HepG2 (cell line): ENCODE results near the gene CLIC3. TPM values are rescaled to one million over a fixed set of nuclear protein-coding genes. Genes with fewer than 3 reads are reported as not detected.

Source experiments
- ATAD3A ChIP-seq: sonication (generic); formaldehyde crosslinking; IDR thresholded peaks from 2 replicates; pipeline ENCODE4 v1.4.0; 2020; ENCODE audit warnings: missing genetic modification reagents
- BRF2 ChIP-seq: sonication (generic); formaldehyde crosslinking; IDR thresholded peaks from 2 replicates; pipeline ENCODE4 v1.8.1; 2022; ENCODE audit warnings: mild to moderate bottlenecking, missing genetic modification reagents
- GATAD1 ChIP-seq: IDR thresholded peaks from 2 replicates; pipeline ENCODE4 v1.6.1; 2016; ENCODE audit warnings: missing genetic modification reagents, missing compliant biosample characterization
- HBP1 ChIP-seq: IDR thresholded peaks from 2 replicates; pipeline ENCODE4 v1.6.1; 2016; ENCODE audit warnings: low read depth, control low read depth
- HHEX ChIP-seq: IDR thresholded peaks from 2 replicates; pipeline ENCODE4 v1.6.1; 2016; ENCODE audit warnings: control low read depth
- HIC2 ChIP-seq: sonication (generic); formaldehyde crosslinking; IDR thresholded peaks from 2 replicates; pipeline ENCODE4 v1.9.0; 2022; ENCODE audit warnings: low read depth, missing genetic modification reagents
- KAT7 ChIP-seq: IDR thresholded peaks from 2 replicates; pipeline ENCODE4 v1.6.1; 2018; ENCODE audit warnings: borderline replicate concordance, missing compliant biosample characterization
- MEIS2 ChIP-seq: sonication (generic); formaldehyde crosslinking; IDR thresholded peaks from 2 replicates; pipeline ENCODE4 v1.9.0; 2021; ENCODE audit warnings: mild to moderate bottlenecking, missing genetic modification reagents
- MXD1 ChIP-seq: sonication (generic); formaldehyde crosslinking; IDR thresholded peaks from 2 replicates; pipeline ENCODE4 v1.4.0; 2020; ENCODE audit warnings: mild to moderate bottlenecking, missing genetic modification reagents
- NR3C1 ChIP-seq: sonication (generic); formaldehyde crosslinking; IDR thresholded peaks from 2 replicates; pipeline ENCODE4 v1.4.0; 2020; ENCODE audit warnings: missing genetic modification reagents
- PHF21A ChIP-seq: sonication (generic); formaldehyde crosslinking; IDR thresholded peaks from 2 replicates; pipeline ENCODE4 v1.5.0; 2020; ENCODE audit warnings: mild to moderate bottlenecking, missing genetic modification reagents
- PITX1 ChIP-seq: sonication (generic); formaldehyde crosslinking; IDR thresholded peaks from 2 replicates; pipeline ENCODE4 v1.5.1; 2020; ENCODE audit warnings: mild to moderate bottlenecking, missing genetic modification reagents
- POGK ChIP-seq: sonication (generic); formaldehyde crosslinking; conservative IDR thresholded peaks from 2 replicates; pipeline ENCODE4 v1.8.0; 2022; ENCODE audit warnings: mild to moderate bottlenecking, moderate library complexity, missing genetic modification reagents
- RELA ChIP-seq: sonication (generic); formaldehyde crosslinking; IDR thresholded peaks from 2 replicates; pipeline ENCODE4 v1.4.0; 2020; ENCODE audit warnings: missing genetic modification reagents
- THAP11 ChIP-seq: IDR thresholded peaks from 2 replicates; pipeline ENCODE4 v1.6.1; 2016; ENCODE audit warnings: missing biosample characterization, missing genetic modification reagents
- THRA ChIP-seq: sonication (generic); formaldehyde crosslinking; IDR thresholded peaks from 2 replicates; pipeline ENCODE4 v1.4.0; 2020; ENCODE audit warnings: missing genetic modification reagents, borderline replicate concordance
- ZBTB21 ChIP-seq: sonication (generic); formaldehyde crosslinking; IDR thresholded peaks from 2 replicates; pipeline ENCODE4 v1.4.0; 2020; ENCODE audit warnings: missing genetic modification reagents
- ZFP82 ChIP-seq: sonication (generic); formaldehyde crosslinking; IDR thresholded peaks from 2 replicates; pipeline ENCODE4 v1.5.1; 2020; ENCODE audit warnings: mild to moderate bottlenecking, missing genetic modification reagents, borderline replicate concordance
- ZNF24 ChIP-seq: fragments of 450-650 bp; IDR thresholded peaks from 2 replicates; pipeline ENCODE4 v1.6.1; 2017; ENCODE audit warnings: antibody characterized with exemption, mild to moderate bottlenecking
- ZNF292 ChIP-seq: sonication (generic); formaldehyde crosslinking; IDR thresholded peaks from 2 replicates; pipeline ENCODE4 v1.8.1; 2022; ENCODE audit warnings: mild to moderate bottlenecking, low read depth, missing genetic modification reagents, borderline replicate concordance
- ZNF460 ChIP-seq: sonication (generic); formaldehyde crosslinking; IDR thresholded peaks from 2 replicates; pipeline ENCODE4 v1.5.1; 2020; ENCODE audit warnings: missing genetic modification reagents, mild to moderate bottlenecking, borderline replicate concordance
- ZNF777 ChIP-seq: sonication (generic); formaldehyde crosslinking; IDR thresholded peaks from 2 replicates; pipeline ENCODE4 v1.4.0; 2020; ENCODE audit warnings: missing genetic modification reagents
- polyA plus RNA-seq, 8 experiments: library from polyadenylated mRNA; depleted of rRNA in 3 of 8; stranded (reverse) in 7 of 8; unstranded in 1 of 8; fragments of >200 nt; fragmentation: Illumina TruSeq in 4 of 8; extraction: Trizol in 4 of 8; gene quantifications; 2 replicates each; pipeline versions ENCODE4 v1.2.1 to v1.2.3, GENCODE V29; 2011 to 2016; ENCODE audit warnings: low read depth in 4 of 8, missing spikeins in 1 of 8, mixed read lengths in 1 of 8; ENCODE audit not compliant: insufficient read depth in 1 of 8
- total RNA-seq, 5 experiments: library from RNA; depleted of rRNA; stranded (reverse); fragments of >200 nt; fragmentation: Illumina TruSeq; extraction: Trizol; gene quantifications; 2 replicates each; pipeline ENCODE4 v1.2.3, GENCODE V29; 2016; ENCODE audit warnings: low read depth in 1 of 5

CLIC3 gene
- total and polyA plus RNA-seq, 2 of the 13 experiments (the other 11 are each of a cell fraction or from before 2014, with no cell fraction given): 0.51 to 1.5 TPM

- TF ChIP-seq ZNF460 (CRISPR knock-in tag) (no peak), HBP1 (CRISPR knock-in tag) (no peak), KAT7 (CRISPR knock-in tag) (no peak), ZNF292 (CRISPR knock-in tag) (0 out of 2 replicates have a peak, but pooled peaks have one; percentile 38), ATAD3A (CRISPR knock-in tag) (no peak), PITX1 (CRISPR knock-in tag) (no peak), ZNF24 (no peak), ZFP82 (CRISPR knock-in tag) (0 out of 2 replicates have a peak, but pooled peaks have one; percentile 53), MEIS2 (0 out of 2 replicates have a peak, but pooled peaks have one; percentile 18), HHEX (CRISPR knock-in tag) (no peak), THAP11 (CRISPR knock-in tag) (peak; percentile 36; the same call in 1 of the 2 replicates), HIC2 (CRISPR knock-in tag) (no peak), THRA (peak; percentile 65; the same call in 1 of the 2 replicates), GATAD1 (no peak), POGK (CRISPR knock-in tag) (peak; percentile 35; the same call in 1 of the 2 replicates), ZNF777 (CRISPR knock-in tag) (no peak), MXD1 (peak; percentile 40; the same call in 1 of the 2 replicates), ZBTB21 (no peak), NR3C1 (CRISPR knock-in tag) (no peak), RELA (CRISPR knock-in tag) (0 out of 2 replicates have a peak, but pooled peaks have one; percentile 39), PHF21A (no peak), BRF2 (no peak)
These were observed 32.9 kb upstream of the CLIC3 start (continued) for GRCh38 chr9:137029058-137029936.
